Measurements from ENCODE around the gene DHX15. TPM values are rescaled to one million over a fixed set of nuclear protein-coding genes. Genes with fewer than 3 reads are reported as not detected.

Gene DHX15
- 181 and 224 TPM in 2 replicates for total RNA-seq (2014; rRNA removed; shearing (Covaris generic))

- peak; percentile 98 for DNase-seq (ENCODE audit: low spot score)
Observed at GRCh38 chr4:24584211-24584850, at the start of gene DHX15. Gene DHX15 (minus strand): TSS chr4:24584554. CDS start chr4:24584393, 161 bp downstream.

GRCh38 chr4:24632011-24632410 lies 47.7 kb upstream of the DHX15 start:
- DNase-seq (ENCODE audit: low spot score) = no peak

DNA sequence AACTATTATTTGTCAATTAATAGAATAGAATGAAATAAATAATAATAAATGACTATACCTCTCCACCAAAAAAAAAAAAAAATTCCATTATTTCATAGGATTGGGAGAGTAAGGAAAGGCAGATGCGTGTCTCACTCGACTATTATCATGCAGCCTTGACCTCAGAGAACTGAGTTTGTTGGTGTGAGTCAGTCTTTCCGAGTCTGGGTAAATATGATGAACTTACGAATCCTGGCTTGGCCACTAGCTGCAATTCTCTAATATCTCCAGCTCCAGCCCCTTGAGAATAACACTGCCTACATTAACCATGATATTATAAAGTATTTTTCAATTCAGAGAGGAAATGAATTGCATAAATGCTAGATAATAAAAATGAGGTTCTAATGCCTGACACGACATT lies 46.6 kb upstream of the DHX15 start:
- DNase-seq (ENCODE audit: low spot score) = no peak

- DNase-seq (ENCODE audit: low spot score) = no peak
Observed at GRCh38 chr4:24625091-24625490, 40.7 kb upstream of the DHX15 start.

- no peak for DNase-seq (ENCODE audit: low spot score)
Observed at GRCh38 chr4:24624381-24624780, 40.0 kb upstream of the DHX15 start.

- no peak for DNase-seq (ENCODE audit: low spot score)
Observed at GRCh38 chr4:24622146-24622834, 37.9 kb upstream of the DHX15 start.

- DNase-seq (ENCODE audit: low spot score) = no peak
Observed at GRCh38 chr4:24615977-24616376, 31.6 kb upstream of the DHX15 start.

- DNase-seq (ENCODE audit: low spot score) = no peak
Observed at GRCh38 chr4:24614881-24615280, 30.5 kb upstream of the DHX15 start.

- DNase-seq (ENCODE audit: low spot score) = no peak
Observed at GRCh38 chr4:24613502-24613901, 29.1 kb upstream of the DHX15 start.

DNA sequence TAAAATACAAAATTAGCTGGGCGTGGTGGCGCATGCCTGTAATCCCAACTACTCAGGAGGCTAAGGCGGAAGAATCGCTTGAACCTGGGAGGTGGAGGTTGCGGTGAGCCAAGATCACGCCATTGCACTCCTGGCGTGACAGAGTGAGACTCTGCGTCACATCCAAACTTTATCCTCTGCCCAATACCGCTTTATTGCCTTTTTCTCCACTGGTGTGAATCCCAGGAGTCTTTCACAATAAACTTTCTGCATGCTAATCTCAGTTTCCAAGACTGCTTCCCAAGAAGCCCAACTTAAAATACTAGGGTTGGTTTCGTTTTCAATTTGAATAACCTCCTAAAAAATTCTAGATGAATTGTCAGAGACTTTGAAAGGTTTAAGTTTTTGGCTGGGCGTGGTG lies 27.2 kb upstream of the DHX15 start:
- DNase-seq (ENCODE audit: low spot score) = no peak

DNA sequence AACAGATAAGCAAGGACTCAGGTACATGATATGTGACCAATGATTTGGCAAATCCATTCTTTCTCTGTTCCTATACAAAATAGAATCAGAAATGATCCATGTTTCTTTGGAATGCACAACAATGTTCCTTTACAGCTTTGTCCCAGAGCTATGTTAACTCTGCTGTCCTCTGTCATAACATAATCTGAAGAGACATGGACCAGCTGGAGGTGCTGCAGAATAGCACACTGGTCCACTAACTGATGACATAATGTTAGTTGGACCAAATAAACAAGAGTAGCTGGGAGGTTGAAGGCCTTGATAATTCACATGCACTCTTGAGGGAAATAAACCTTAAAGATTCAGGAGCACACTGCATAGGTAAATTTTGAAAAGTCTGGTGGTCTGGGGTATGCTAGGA lies 23.0 kb upstream of the DHX15 start:
- no peak for DNase-seq (ENCODE audit: low spot score)

DNA sequence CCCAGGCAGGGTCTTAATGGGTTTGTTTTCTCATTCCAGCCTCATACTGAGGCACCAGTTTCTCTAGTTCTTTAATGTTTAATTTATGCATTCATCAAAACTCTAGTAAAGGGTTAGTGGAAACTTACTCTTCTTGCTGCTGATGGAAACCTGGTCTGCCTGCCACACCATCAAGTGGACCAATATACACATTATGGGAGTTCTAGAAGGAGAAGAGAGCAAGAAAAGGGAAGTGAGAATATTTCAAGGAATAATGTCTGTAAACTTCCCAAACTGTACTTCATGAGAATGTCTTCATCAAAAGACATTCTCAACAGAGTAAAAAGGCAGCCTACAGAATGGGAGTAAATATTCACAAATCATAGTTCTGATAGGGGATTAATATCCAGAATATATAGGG lies 20.9 kb upstream of the DHX15 start:
- DNase-seq (ENCODE audit: low spot score) = no peak

DNA sequence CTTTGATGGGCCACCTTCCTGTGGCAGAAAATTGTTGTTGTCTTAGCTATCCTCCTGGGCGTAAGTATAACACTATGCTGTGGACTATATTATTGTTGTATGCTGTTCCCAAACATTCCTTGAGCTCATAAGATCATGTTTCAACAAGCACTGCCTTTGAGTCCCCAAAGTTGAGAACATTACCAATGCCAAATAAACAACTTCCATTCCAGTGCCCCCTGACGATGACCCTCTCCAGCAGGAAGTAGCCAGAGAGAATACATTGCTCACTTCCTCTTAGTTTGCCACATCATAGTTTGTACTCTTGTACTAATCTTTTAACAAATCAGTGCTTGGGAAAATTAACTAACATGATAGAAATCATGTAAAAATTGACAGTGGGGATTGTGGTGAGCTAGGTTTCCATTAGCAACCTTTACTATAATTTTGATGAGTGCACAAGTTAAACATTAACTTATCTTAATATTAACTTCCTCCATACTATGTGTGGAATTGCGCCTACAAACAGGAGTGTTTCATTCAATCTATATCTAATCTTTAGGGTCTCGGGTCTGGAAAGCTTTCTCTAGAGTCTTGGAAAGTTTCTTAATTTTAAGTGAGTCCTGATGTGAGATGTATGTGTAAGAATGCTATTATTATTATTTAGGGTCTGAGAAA lies 20.3 kb upstream of the DHX15 start:
- DNase-seq (ENCODE audit: low spot score) = no peak

GRCh38 chr4:24603343-24603742 lies 19.0 kb upstream of the DHX15 start:
- no peak for DNase-seq (ENCODE audit: low spot score)

DNA sequence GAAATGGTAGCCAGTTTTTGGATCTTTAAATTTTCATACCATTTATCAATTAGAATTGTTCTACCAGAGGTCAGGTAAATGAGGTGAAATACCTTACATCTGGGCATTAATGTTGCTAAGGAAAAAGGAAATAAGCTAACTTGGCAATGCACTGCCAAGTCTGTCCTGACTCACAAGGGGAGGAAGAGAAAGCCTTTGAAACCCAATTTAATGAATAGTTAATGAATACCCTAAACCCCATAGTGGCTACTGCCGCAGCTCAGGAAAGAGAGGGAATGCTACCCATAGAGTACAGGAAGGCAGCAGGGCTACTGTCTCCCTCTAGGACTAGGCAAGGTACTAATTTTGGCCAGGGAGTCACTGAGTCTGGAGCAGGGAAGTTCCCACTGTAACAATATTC lies 16.8 kb upstream of the DHX15 start:
- no peak for DNase-seq (ENCODE audit: low spot score)

GRCh38 chr4:24599275-24599674 lies 14.9 kb upstream of the DHX15 start:
- DNase-seq (ENCODE audit: low spot score) = no peak

- DNase-seq (ENCODE audit: low spot score) = no peak
Observed at GRCh38 chr4:24598025-24598424, 13.7 kb upstream of the DHX15 start.

DNA sequence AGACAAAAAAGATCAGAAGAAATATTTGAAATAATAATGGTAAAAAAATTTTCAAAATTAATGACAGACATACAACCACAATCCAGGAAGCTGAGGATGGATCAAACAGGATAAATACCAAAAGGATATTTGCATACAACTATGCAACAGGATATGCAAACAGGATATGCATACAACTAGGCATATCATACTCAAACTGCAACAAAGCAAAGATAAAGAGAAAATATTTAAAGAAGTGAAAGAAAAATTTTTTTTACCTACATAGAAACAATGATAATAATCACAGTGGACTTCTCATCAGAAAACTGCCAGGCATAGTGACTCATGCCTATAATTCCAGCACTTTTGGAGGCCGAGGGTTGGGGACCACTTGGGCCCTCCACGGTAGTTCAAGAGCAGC lies 11.3 kb upstream of the DHX15 start:
- no peak for DNase-seq (ENCODE audit: low spot score)

DNA sequence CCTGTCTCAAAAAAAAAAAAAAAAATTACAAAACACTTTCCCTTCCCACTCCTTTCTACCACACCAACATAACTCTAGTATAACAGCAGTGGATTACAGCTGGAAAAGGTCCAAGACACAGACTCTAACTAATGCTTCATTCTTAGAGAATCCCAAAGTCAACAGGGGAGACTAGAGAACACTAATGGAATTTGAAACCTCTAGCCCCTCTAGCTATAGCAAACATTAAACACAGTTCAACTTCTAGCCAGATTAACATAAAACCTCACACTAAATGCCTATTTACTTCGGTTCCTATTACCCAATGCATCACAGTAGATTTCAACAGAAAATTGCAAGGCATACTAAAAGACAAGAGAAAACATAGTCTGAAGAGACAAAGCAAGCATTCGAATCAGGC lies 10.5 kb upstream of the DHX15 start:
- peak; percentile 51 for DNase-seq (ENCODE audit: low spot score)

DNA sequence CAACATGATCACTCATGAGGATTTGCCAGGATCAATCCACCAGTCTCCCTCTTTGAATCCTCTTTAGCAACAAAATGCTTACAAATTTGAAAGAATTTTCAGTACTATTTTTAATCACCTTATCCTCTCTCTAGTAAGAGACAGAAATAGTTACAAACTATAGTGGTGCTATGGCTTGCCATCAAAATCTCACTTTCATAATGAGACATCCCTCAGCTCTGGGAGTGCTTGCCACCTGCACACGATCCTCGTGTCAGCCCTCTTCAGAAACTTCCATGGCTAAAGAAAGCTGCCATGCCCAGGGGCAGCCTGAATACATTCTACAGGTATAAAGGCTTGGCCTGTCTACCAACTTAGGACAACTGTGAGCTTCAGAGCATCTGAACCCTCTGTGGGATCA lies 5.1 kb upstream of the DHX15 start:
- no peak for DNase-seq (ENCODE audit: low spot score)

DNA sequence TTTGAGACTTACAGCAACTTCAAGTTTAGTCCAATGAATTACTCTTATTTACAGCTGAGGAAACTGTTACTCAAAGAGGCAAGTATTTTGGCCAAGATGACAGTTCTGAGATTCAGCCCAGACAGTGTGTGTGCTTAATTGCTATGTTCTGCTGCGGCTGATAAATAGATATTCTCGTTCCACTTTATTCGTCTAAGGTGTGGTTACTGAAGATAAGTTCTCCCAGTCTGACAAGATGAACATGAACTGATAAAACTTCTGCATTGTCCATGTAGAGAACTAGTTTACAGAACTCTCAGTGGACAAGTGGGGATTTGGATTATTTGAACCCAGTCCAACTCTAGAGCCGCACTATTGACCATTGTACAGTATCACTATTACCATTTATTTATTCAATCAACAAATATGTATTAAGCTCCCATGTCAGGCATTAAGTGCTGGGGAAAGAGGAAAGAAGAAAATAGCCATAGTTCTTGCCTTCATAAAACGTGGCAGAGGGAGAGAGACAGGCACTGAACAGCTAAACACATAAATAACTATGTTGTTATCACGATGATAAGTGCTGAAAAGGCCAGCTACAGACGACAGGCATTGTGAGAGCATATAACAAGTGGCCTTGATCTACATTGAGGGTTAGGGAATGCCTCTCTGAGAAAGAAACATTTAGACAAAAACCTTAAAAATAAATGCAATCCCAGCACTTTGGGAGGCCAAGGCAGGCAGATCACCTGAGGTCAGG lies 4.0 kb upstream of the DHX15 start:
- no peak for DNase-seq (ENCODE audit: low spot score)

DNA sequence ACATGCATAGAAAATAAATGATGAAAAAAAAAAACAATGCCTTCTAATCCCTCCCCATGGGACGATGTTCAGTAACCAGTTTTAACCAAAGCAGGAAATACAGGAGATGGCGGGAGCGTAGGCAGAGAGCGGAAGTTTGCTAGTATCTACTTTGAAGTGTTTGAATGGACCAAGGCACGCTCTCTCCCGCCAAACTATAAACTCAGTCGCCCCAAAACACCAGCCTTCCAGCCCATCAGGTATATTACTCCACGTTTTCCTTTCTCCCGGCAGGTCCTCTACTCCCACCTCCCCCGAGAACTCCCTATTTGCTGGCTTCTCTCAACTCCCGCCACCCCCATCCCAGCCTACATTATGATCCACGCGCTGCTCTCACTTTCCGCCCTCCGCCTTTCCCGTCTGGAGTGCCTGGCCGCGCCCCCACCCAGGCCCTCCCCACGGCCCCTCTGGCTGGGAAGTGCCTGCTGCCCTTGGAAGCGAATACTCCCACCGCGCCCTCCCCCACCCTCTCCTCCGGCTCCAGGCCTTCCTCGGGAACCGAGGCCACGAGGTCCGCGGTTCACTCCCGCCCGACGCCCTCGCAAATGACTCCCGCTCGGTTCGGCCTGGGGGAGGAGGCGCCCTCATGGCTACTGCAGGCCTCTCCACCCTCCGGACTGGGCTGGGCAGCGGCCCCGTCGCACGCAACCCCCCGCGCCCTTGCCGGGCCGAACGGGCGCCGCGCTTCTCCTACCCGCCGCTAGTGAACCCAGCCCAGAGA lies 723 bp downstream of the DHX15 start:
- DNase-seq (ENCODE audit: low spot score) = peak; percentile 59

Measured in H4 (cell line).